Kidney epithelial cell (primary cell): ENCODE measurements around the gene LAD1. TPM values are rescaled to one million over a fixed set of nuclear protein-coding genes. Genes with fewer than 3 reads are reported as not detected.
A peak's percentile ranks its signal among the peaks of the same experiment; 100 is the strongest.

ENCODE experiments used
- DNase-seq: peaks from one replicate; pipeline ENCODE4 v3.0.0-alpha.2; 2010; ENCODE audit warnings: low read depth
- H3K27me3 ChIP-seq: 2 replicates; pipeline ENCODE4 v1.6.0; 2011; ENCODE audit warnings: low read length; ENCODE audit not compliant: control insufficient read depth, insufficient read depth
- H3K36me3 ChIP-seq: 2 replicates; pipeline ENCODE4 v1.5.1; 2011; ENCODE audit warnings: low read length; ENCODE audit not compliant: control insufficient read depth, insufficient read depth
- H3K4me3 ChIP-seq: 2 replicates; pipeline ENCODE4 v1.5.1; 2011; ENCODE audit warnings: low read depth, mild to moderate bottlenecking, control low read depth, low read length
- total RNA-seq: library from RNA; depleted of rRNA; stranded (reverse); fragments of >200 nt; gene quantifications from 2 replicates; pipeline ENCODE4 v1.2.3, GENCODE V29; 2015
- TF ChIP-seq, protein P1 (sequence below): IDR thresholded peaks from 2 replicates; pipeline ENCODE4 v1.5.1; 2011; ENCODE audit warnings: mild to moderate bottlenecking, moderate library complexity, low read length, control low read depth, inconsistent platforms; ENCODE audit not compliant: insufficient read depth, poor library complexity, severe bottlenecking

Gene LAD1
- total RNA-seq, 1 donor from 2014 or later: 36.1 TPM

DNA sequence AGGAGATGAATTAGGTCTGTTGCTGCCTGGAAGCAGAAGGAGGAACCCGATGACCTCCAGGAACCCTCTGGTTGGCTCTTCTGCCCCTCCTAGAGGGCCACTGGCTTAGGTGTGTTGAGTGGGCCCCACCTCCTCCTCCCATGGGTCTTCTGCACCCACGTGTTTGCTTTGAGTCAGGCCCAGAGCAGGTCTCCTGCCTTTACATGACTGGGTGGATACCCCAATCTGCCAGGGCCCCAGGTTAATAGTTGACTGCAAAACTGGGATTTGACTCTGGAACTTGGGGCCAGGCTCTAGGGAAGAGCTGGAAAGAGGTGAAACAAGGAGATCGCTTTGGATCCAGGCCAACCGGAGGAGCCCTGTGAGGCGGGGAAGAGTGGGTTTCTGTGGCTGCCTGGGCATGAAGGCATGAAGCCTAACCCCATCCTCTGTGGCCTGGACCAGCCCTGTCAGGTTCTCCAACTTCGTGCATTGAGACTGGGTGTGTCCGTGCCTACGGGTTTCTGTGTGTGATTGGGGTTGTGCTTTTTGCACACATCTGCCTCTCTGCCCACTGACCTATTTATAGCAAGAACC, 7.8 kb upstream of the LAD1 start:
- no peaks in the 10 kb centered on the region for H3K36me3 ChIP-seq
- TF ChIP-seq, protein P1, sequence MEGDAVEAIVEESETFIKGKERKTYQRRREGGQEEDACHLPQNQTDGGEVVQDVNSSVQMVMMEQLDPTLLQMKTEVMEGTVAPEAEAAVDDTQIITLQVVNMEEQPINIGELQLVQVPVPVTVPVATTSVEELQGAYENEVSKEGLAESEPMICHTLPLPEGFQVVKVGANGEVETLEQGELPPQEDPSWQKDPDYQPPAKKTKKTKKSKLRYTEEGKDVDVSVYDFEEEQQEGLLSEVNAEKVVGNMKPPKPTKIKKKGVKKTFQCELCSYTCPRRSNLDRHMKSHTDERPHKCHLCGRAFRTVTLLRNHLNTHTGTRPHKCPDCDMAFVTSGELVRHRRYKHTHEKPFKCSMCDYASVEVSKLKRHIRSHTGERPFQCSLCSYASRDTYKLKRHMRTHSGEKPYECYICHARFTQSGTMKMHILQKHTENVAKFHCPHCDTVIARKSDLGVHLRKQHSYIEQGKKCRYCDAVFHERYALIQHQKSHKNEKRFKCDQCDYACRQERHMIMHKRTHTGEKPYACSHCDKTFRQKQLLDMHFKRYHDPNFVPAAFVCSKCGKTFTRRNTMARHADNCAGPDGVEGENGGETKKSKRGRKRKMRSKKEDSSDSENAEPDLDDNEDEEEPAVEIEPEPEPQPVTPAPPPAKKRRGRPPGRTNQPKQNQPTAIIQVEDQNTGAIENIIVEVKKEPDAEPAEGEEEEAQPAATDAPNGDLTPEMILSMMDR: no peak
- no peak overlapping the region for H3K4me3 ChIP-seq
- DNase-seq: no peak
- peaks cover 4% of the 10 kb centered on the region for H3K27me3 ChIP-seq

DNA sequence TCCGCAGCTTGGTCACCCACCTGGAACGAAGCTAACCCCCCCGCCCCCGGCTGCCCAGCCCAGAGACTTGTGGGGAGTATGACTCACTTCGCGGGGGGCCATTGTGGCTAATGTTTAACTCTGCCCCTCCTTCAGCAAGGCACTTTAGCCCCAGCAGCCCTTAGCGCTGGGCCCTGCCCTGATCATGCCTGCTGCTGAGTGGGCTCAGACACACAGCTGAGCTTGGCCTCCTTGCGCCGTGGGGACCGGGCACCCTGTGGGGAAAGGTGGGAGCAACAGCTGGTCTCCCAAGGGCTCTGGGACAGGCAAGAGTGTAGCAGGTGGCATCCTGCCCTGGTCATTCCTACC, 6.3 kb upstream of the LAD1 start:
- H3K27me3 ChIP-seq: no peaks in the 10 kb centered on the region
- no peaks in the 10 kb centered on the region for H3K36me3 ChIP-seq
- H3K4me3 ChIP-seq: no peak overlapping the region
- TF ChIP-seq, protein P1: no peak
- DNase-seq: peak; percentile 77

DNA sequence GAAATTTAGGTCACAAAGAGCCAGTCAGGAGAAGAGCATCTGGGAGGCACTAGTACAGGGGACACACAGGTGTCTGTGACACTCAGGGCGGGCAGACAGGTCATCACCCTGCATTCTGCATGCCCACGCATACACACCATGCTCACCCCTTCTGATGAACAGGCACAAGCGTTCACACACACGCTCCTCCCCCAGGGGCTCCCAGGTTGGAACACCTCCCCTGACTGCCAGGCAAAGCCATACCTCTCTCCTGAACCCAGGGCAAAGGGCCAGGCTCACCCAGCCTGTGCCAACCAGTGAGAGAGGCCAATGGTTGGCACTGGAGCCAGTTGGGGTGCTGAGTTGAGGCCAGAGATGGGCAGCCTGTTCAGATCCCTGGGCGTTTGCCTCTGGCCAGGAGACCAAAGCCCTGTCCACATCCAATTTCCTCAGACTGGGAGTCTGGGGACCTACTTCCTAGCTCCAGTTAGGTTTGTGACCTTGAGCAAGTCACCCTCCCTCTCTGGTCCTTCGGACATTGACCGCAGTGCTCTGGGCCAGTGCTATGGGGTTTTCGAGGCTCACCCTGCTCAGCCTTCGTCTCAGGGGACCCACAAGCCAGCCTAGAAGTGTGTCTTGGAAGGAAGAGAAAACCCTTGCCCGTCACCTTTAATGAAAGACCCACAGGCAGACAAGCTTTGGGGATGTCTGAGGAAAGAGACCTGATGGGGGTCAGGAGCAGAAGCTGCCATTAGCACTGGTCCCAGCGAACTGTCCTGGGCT, 5.8 kb upstream of the LAD1 start:
- H3K4me3 ChIP-seq: no peak overlapping the region
- no peak for DNase-seq
- H3K27me3 ChIP-seq: no peaks in the 10 kb centered on the region
- H3K36me3 ChIP-seq: no peaks in the 10 kb centered on the region
- TF ChIP-seq, protein P1: no peak

DNA sequence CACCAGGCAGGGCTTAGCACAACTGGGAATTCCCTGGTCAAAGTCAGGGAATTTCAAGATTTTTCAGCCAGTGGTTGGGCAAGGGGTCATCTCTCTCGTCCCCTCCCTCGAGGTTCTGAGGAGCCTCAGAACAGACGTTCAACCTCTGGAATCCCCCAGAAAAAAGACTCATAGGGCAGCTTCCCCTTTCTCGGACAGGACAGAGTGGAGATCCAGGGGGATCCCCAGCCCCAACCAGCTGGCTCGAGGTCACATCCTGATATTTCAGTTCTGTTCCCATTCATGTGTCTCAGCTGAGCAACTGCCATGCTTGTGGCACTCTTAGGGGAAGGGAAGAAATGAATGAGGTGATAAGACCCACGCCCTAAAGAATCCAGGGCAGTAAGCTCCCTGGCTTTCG, 4.9 kb upstream of the LAD1 start:
- TF ChIP-seq, protein P1: no peak
- no peaks in the 10 kb centered on the region for H3K27me3 ChIP-seq
- DNase-seq: no peak

DNA sequence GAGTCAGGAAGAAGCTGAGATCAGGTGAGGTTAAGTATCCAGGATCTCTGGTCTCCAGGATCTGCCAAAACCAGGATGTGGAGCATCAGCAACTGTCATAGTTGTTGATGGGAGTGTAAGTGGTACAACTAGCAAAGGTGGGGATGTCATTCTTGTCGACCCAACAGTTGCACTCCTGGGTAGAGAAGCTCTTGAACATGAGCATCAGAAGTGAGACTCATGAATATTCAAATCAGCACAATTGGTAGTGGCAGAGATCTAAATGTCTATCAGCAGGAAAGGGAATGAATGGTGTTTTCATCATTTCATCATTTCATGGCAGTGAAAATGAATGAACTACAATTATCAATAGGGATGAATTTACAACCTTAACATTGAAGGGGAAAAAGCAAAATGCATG, 4.2 kb upstream of the LAD1 start:
- TF ChIP-seq, protein P1: no peak
- no peak overlapping the region for H3K4me3 ChIP-seq
- no peaks in the 10 kb centered on the region for H3K27me3 ChIP-seq
- DNase-seq: no peak
- H3K36me3 ChIP-seq: no peaks in the 10 kb centered on the region

More for the DNA sequence above, 4.9 kb upstream of the LAD1 start:
- H3K4me3 ChIP-seq: no peak overlapping the region
- H3K36me3 ChIP-seq: no peaks in the 10 kb centered on the region

DNA sequence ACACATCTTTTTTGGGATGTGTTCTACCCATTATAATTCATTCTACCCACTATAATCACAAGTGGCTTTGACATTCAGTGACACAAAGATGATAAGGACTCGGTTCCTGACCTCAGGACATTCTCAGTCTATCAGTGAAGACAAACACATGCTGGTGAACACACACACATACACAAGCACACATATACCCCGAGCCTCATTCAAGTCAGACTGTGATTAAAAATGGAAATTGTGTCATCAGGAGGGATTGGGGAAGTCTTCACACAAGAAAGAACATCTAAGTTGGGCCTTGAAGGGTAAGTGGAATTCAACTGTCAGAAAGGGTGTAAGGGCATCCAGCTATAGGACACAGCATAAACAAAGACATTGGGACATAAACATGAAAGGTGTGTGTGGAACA, 2.6 kb upstream of the LAD1 start:
- TF ChIP-seq, protein P1: no peak
- H3K4me3 ChIP-seq: no peak overlapping the region
- H3K27me3 ChIP-seq: no peaks in the 10 kb centered on the region
- H3K36me3 ChIP-seq: no peaks in the 10 kb centered on the region
- DNase-seq: no peak
